SK-N-SH (cell line): ENCODE data around the gene SLAMF1. TPM values are rescaled to one million over a fixed set of nuclear protein-coding genes. Genes with fewer than 3 reads are reported as not detected.

Experiments
- CTCF ChIA-PET: fragments of 300-600, 350-600 bp; formaldehyde crosslinking; extraction: SDS; loops from one replicate; lab custom pipeline; 2021; lab: Yijun Ruan, JAX
- POLR2A ChIA-PET: fragments of 350-600 bp; sonication (Branson Sonifier 250); formaldehyde crosslinking; extraction: SDS; loops from one replicate; lab custom pipeline; 2020; ENCODE audit warnings: antibody characterized with exemption, inconsistent platforms; lab: Yijun Ruan, JAX
- DNase-seq: peaks from one replicate; pipeline ENCODE4 v3.0.0; 2012
- H2AFZ ChIP-seq: fragments of 200-600 bp; sonication (generic); 2 replicates; pipeline ENCODE4 v1.8.1; 2016; ENCODE audit warnings: antibody characterized with exemption, mild to moderate bottlenecking, low read depth
- H3F3A ChIP-seq: fragments of 200-600 bp; sonication (generic); replicated peaks from 2 replicates; pipeline ENCODE3; 2016; ENCODE audit warnings: antibody characterized with exemption, mild to moderate bottlenecking; ENCODE audit not compliant: insufficient read depth
- H3K27ac ChIP-seq, 2 experiments: fragments of 200-500 bp in 1 of 2; fragments of 200-600 bp in 1 of 2; sonication (Bioruptor generic) in 1 of 2; sonication (generic), shearing (Covaris generic) in 1 of 2; 2 replicates each; pipeline versions ENCODE4 v1.5.1 to v1.6.1; 2014 to 2016; ENCODE audit warnings: low read depth in 2 of 2, inconsistent platforms in 1 of 2, low read length in 1 of 2, mild to moderate bottlenecking in 1 of 2, mixed read lengths in 1 of 2
- H3K27me3 ChIP-seq: fragments of 200-600 bp; sonication (generic), shearing (Covaris generic); 2 replicates; pipeline ENCODE4 v1.6.1; 2016; ENCODE audit warnings: mixed run types; ENCODE audit not compliant: insufficient read depth
- H3K36me3 ChIP-seq, 2 experiments: fragments of 200-500 bp in 1 of 2; fragments of 200-600 bp in 1 of 2; sonication (Bioruptor generic) in 1 of 2; sonication (generic) in 1 of 2; replicated peaks in 1 of 2; 2 replicates each; pipeline versions ENCODE3 to v1.5.1; 2014 to 2016; ENCODE audit warnings: low read length in 1 of 2, mild to moderate bottlenecking in 1 of 2; ENCODE audit not compliant: insufficient read depth in 2 of 2, control insufficient read depth in 1 of 2
- H3K4me1 ChIP-seq, 2 experiments: fragments of 200-500 bp in 1 of 2; fragments of 200-600 bp in 1 of 2; sonication (Bioruptor generic) in 1 of 2; sonication (generic), shearing (Covaris generic) in 1 of 2; 2 replicates each; pipeline versions ENCODE4 v1.5.1 to v1.6.1; 2014 to 2016; ENCODE audit warnings: low read depth in 1 of 2, low read length in 1 of 2, mixed run types in 1 of 2; ENCODE audit not compliant: insufficient read depth in 2 of 2, control insufficient read depth in 1 of 2
- H3K4me2 ChIP-seq: fragments of 200-600 bp; sonication (generic), shearing (Covaris generic); 2 replicates; pipeline ENCODE4 v1.6.1; 2017; ENCODE audit warnings: mixed run types
- H3K4me3 ChIP-seq, 2 experiments: fragments of 200-500 bp in 1 of 2; fragments of 200-600 bp in 1 of 2; sonication (Bioruptor generic) in 1 of 2; sonication (generic), shearing (Covaris generic) in 1 of 2; 2 replicates each; pipeline versions ENCODE4 v1.5.1 to v1.8.1; 2014 to 2016; ENCODE audit warnings: low read depth in 2 of 2, inconsistent platforms in 1 of 2, low read length in 1 of 2, mild to moderate bottlenecking in 1 of 2, mixed read lengths in 1 of 2, moderate library complexity in 1 of 2
- H3K79me2 ChIP-seq: fragments of 200-600 bp; sonication (generic); 2 replicates; pipeline ENCODE4 v1.8.1; 2017; ENCODE audit warnings: mild to moderate bottlenecking; ENCODE audit not compliant: insufficient read depth
- H3K9ac ChIP-seq: fragments of 200-600 bp; sonication (generic); 2 replicates; pipeline ENCODE4 v1.6.1; 2017; ENCODE audit warnings: mixed run types
- H3K9me2 ChIP-seq: fragments of 200-600 bp; sonication (generic); 2 replicates; pipeline ENCODE4 v1.6.1; 2017; ENCODE audit warnings: mixed run types
- H3K9me3 ChIP-seq: fragments of 200-600 bp; sonication (generic); 2 replicates; pipeline ENCODE4 v1.6.1; 2017; ENCODE audit warnings: mixed run types, mild to moderate bottlenecking, moderate library complexity
- H4K20me1 ChIP-seq: fragments of 200-600 bp; sonication (generic); 2 replicates; pipeline ENCODE4 v1.6.1; 2017; ENCODE audit warnings: mild to moderate bottlenecking, mixed run types; ENCODE audit not compliant: insufficient read depth
- CHD2 ChIP-seq: fragments of 150-350 bp; IDR thresholded peaks from 2 replicates; pipeline ENCODE4 v1.6.1; 2018; ENCODE audit warnings: low read length; ENCODE audit not compliant: partially characterized antibody
- ELF1 ChIP-seq: IDR thresholded peaks from 2 replicates; pipeline ENCODE4 v1.4.0; 2012
- EP300 ChIP-seq, 2 experiments: IDR thresholded peaks; 2 replicates each; pipeline versions ENCODE4 v1.4.0 to v1.6.1; 2012; ENCODE audit warnings: borderline replicate concordance in 1 of 2, low read depth in 1 of 2, low read length in 1 of 2
- FOSL2 ChIP-seq: IDR thresholded peaks from 2 replicates; pipeline ENCODE4 v1.4.0; 2012; ENCODE audit warnings: low read depth, mild to moderate bottlenecking, moderate library complexity, borderline replicate concordance
- GATA2 ChIP-seq: sonication (generic); formaldehyde crosslinking; IDR thresholded peaks from 2 replicates; pipeline ENCODE4 v1.5.0; 2020; ENCODE audit warnings: mild to moderate bottlenecking, missing genetic modification reagents
- MXI1 ChIP-seq: IDR thresholded peaks from 2 replicates; pipeline ENCODE4 v1.6.1; 2012; ENCODE audit warnings: mild to moderate bottlenecking, low read depth, low read length, improper control_type of control experiment
- NFIC ChIP-seq: IDR thresholded peaks from 2 replicates; pipeline ENCODE4 v1.4.0; 2012; ENCODE audit warnings: borderline replicate concordance
- NRF1 ChIP-seq: IDR thresholded peaks from 2 replicates; pipeline ENCODE4 v1.6.1; 2012; ENCODE audit warnings: low read depth, mild to moderate bottlenecking, low read length
- POLR2AphosphoS5 ChIP-seq: IDR thresholded peaks from 2 replicates; pipeline ENCODE4 v1.6.1; 2012; ENCODE audit warnings: low read depth, low read length
- RCOR1 ChIP-seq: fragments of 150-350 bp; IDR thresholded peaks from 2 replicates; pipeline ENCODE4 v1.6.1; 2017; ENCODE audit warnings: antibody characterized with exemption, low read length
- RFX5 ChIP-seq: IDR thresholded peaks from 2 replicates; pipeline ENCODE4 v1.6.1; 2012; ENCODE audit warnings: mild to moderate bottlenecking, improper control_type of control experiment, low read length
- SIN3A ChIP-seq: IDR thresholded peaks from 2 replicates; pipeline ENCODE4 v1.6.1; 2012; ENCODE audit warnings: low read depth, mild to moderate bottlenecking, low read length, moderate library complexity, borderline replicate concordance
- TAF1 ChIP-seq: IDR thresholded peaks from 2 replicates; pipeline ENCODE4 v1.6.1; 2012; ENCODE audit warnings: low read depth, mild to moderate bottlenecking, low read length, moderate library complexity, borderline replicate concordance
- TCF12 ChIP-seq: IDR thresholded peaks from 2 replicates; pipeline ENCODE4 v1.4.0; 2012
- TEAD4 ChIP-seq: IDR thresholded peaks from 2 replicates; pipeline ENCODE4 v1.4.0; 2012; ENCODE audit warnings: mild to moderate bottlenecking, borderline replicate concordance; ENCODE audit not compliant: insufficient read depth
- USF1 ChIP-seq: IDR thresholded peaks from 2 replicates; pipeline ENCODE4 v1.4.0; 2012; ENCODE audit warnings: low read depth, borderline replicate concordance
- ZBTB33 ChIP-seq: IDR thresholded peaks from 2 replicates; pipeline ENCODE4 v1.4.0; 2012; ENCODE audit warnings: low read depth, borderline replicate concordance
- WGBS: methylation state at CpG from one replicate; pipeline ENCODE4 v1.1.6; 2017; ENCODE audit warnings: low lambda C conversion rate; 5-methylcytosine and 5-hydroxymethylcytosine counted together
- polyA plus RNA-seq, 3 experiments: library from polyadenylated mRNA; depleted of rRNA; stranded (reverse); fragments of >200 nt; gene quantifications; 2 replicates each; pipeline ENCODE4 v1.2.3, GENCODE V29; 2012
- TF ChIP-seq, protein P1 (sequence below): fragments of 150-350 bp; IDR thresholded peaks from 2 replicates; pipeline ENCODE4 v1.6.1; 2017; ENCODE audit warnings: antibody characterized with exemption, low read length, low read depth, borderline replicate concordance
- TF ChIP-seq, protein P2 (sequence below): IDR thresholded peaks from 2 replicates; pipeline ENCODE4; 2012

The SLAMF1 gene
- polyA plus RNA-seq, 1 of the 3 experiments (the other 2 are of a cell fraction): not detected

- Histone ChIP-seq H4K20me1 (no peaks in the 10 kb centered on the region), H3K79me2 (no peaks in the 10 kb centered on the region), H3K9ac (no peak overlapping the region), H3F3A (no peaks in the 10 kb centered on the region), H3K4me1 (no peaks in the 10 kb centered on the region), H3K27me3 (peaks cover 2% of the 10 kb centered on the region; the same call in 1 of the 2 replicates), H3K9me2 (no peaks in the 10 kb centered on the region), H3K4me3 (no peak overlapping the region), H3K9me3 (peaks cover 3% of the 10 kb centered on the region; the same call in 1 of the 2 replicates), H3K27ac (no peak overlapping the region), H3K4me2 (no peak overlapping the region), H3K36me3 (no peaks in the 10 kb centered on the region), H2AFZ (no peak overlapping the region)
- TF ChIP-seq SIN3A (no peak), TAF1 (no peak), FOSL2 (no peak), TEAD4 (no peak), POLR2AphosphoS5 (no peak), ELF1 (no peak), USF1 (no peak)
- TF ChIP-seq, protein P1, sequence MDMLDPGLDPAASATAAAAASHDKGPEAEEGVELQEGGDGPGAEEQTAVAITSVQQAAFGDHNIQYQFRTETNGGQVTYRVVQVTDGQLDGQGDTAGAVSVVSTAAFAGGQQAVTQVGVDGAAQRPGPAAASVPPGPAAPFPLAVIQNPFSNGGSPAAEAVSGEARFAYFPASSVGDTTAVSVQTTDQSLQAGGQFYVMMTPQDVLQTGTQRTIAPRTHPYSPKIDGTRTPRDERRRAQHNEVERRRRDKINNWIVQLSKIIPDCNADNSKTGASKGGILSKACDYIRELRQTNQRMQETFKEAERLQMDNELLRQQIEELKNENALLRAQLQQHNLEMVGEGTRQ: no peak
- TF ChIP-seq, protein P2, sequence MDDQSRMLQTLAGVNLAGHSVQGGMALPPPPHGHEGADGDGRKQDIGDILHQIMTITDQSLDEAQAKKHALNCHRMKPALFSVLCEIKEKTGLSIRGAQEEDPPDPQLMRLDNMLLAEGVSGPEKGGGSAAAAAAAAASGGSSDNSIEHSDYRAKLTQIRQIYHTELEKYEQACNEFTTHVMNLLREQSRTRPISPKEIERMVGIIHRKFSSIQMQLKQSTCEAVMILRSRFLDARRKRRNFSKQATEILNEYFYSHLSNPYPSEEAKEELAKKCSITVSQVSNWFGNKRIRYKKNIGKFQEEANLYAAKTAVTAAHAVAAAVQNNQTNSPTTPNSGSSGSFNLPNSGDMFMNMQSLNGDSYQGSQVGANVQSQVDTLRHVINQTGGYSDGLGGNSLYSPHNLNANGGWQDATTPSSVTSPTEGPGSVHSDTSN: no peak
- ChIA-PET CTCF (no interaction called here), POLR2A (no interaction called here)
- no peak for DNase-seq
Observed at GRCh38 chr1:160669276-160669675, 22.4 kb upstream of the SLAMF1 start.

DNA sequence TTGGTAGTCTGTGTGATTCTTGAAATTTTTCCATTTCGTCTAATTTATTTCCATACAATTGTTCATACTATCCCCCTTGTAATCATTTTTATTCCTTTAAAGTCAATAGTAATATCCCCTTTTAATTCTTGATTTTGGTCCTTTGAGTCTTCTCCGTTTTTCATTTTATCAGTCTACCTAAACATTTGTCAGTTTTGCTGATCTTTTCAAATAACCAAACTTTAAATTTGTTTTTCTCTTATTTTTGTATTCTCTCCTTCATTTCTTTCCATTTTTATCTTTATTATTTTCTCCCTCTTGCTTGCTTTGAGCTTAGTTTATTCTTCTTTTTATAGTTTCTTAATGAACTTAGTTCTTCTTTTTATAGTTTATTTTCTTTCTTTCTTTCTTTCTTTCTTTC is 21.1 kb upstream of the SLAMF1 start:
- no peaks in the 10 kb centered on the region for H3K27me3 ChIP-seq
- H3K4me3 ChIP-seq: no peak overlapping the region
- no peaks in the 10 kb centered on the region for H4K20me1 ChIP-seq
- H3K9me3 ChIP-seq: peaks cover 3% of the 10 kb centered on the region; the same call in 1 of the 2 replicates
- DNase-seq: no peak
- no peaks in the 10 kb centered on the region for H3K4me1 ChIP-seq
- no peak overlapping the region for H3K27ac ChIP-seq
- no peaks in the 10 kb centered on the region for H3F3A ChIP-seq
- WGBS: 4% methylated on average over 2 of the region's 2 CpGs
- H3K9me2 ChIP-seq: no peaks in the 10 kb centered on the region
- CTCF ChIA-PET: no interaction called here
- POLR2A ChIA-PET: no interaction called here
- no peaks in the 10 kb centered on the region for H3K36me3 ChIP-seq
- H2AFZ ChIP-seq: no peak overlapping the region
- no peak overlapping the region for H3K4me2 ChIP-seq
- H3K9ac ChIP-seq: no peak overlapping the region
- no peaks in the 10 kb centered on the region for H3K79me2 ChIP-seq
- TF ChIP-seq, protein P1: no peak
- TF ChIP-seq ELF1: no peak
- no peak for TF ChIP-seq NRF1
- TF ChIP-seq, protein P2: no peak
- TF ChIP-seq NFIC: no peak
- TF ChIP-seq USF1: no peak
- no peak for TF ChIP-seq RFX5
- TF ChIP-seq ZBTB33: no peak
- TF ChIP-seq CHD2: no peak
- no peak for TF ChIP-seq MXI1
- TF ChIP-seq EP300 (IDR thresholded peaks at IDR 0.05; ENCODE audit: borderline replicate concordance in 1 of 2, low read depth in 1 of 2, low read length in 1 of 2): no peak
- TF ChIP-seq GATA2 (CRISPR knock-in tag): no peak
- TF ChIP-seq TCF12: no peak
- no peak for TF ChIP-seq RCOR1
